ENCODE results near the gene HMGN1. TPM values are rescaled to one million over a fixed set of nuclear protein-coding genes. Genes with fewer than 3 reads are reported as not detected.

HMGN1 gene
- total RNA-seq, 1 experiment from 2014 or later, result 469 TPM

GRCh38 chr21:39319814-39320332 is 29.0 kb downstream of the HMGN1 start:
- no peak overlapping the region for H3K27ac Mint-ChIP-seq
- no peaks in the 10 kb centered on the region for H3K9me3 Mint-ChIP-seq
- DNase-seq (ENCODE audit: low spot score), result no peak
- no peaks in the 10 kb centered on the region; the same call in 1 of the 2 replicates for H3K4me1 Mint-ChIP-seq
- TF ChIP-seq E2F5 (CRISPR knock-in tag; IDR thresholded peaks at IDR 0.05) (no peak), NR2C2 (CRISPR knock-in tag; IDR thresholded peaks at IDR 0.05) (no peak), ZNF281 (CRISPR knock-in tag; IDR thresholded peaks at IDR 0.05) (no peak), TCF7 (CRISPR knock-in tag; IDR thresholded peaks at IDR 0.05; ENCODE audit: low read depth) (no peak), ZNF219 (CRISPR knock-in tag; IDR thresholded peaks at IDR 0.05; ENCODE audit: borderline replicate concordance) (no peak), ZBTB43 (CRISPR knock-in tag; IDR thresholded peaks at IDR 0.05) (no peak), NFE2L1 (CRISPR knock-in tag; IDR thresholded peaks at IDR 0.05) (no peak), STAT6 (CRISPR knock-in tag; conservative IDR thresholded peaks at IDR 0.05; ENCODE audit: low read depth) (no peak), SP1 (CRISPR knock-in tag; conservative IDR thresholded peaks at IDR 0.05) (no peak), ELF4 (CRISPR knock-in tag; IDR thresholded peaks at IDR 0.05; ENCODE audit: low read depth) (no peak), E2F1 (CRISPR knock-in tag; IDR thresholded peaks at IDR 0.05) (no peak), CTCF (IDR thresholded peaks at IDR 0.05) (no peak), MAX (CRISPR knock-in tag; IDR thresholded peaks at IDR 0.05) (no peak), ZMAT4 (CRISPR knock-in tag; IDR thresholded peaks at IDR 0.05) (no peak), ZNF396 (CRISPR knock-in tag; IDR thresholded peaks at IDR 0.05; ENCODE audit: borderline replicate concordance) (no peak), IRF1 (CRISPR knock-in tag; IDR thresholded peaks at IDR 0.05) (no peak), RELA (CRISPR knock-in tag; IDR thresholded peaks at IDR 0.05; ENCODE audit: borderline replicate concordance) (no peak), CREM (CRISPR knock-in tag; IDR thresholded peaks at IDR 0.05) (no peak)
- no peak; the same call in 1 of the 2 replicates for ATAC-seq
- no peak overlapping the region for H3K4me3 Mint-ChIP-seq
- ChIA-PET CTCF (no interaction called here), POLR2A (no interaction called here)
- H3K27me3 Mint-ChIP-seq (ENCODE audit: low read depth), result no peaks in the 10 kb centered on the region
- H3K36me3 Mint-ChIP-seq, result no peaks in the 10 kb centered on the region
